ENCODE measurements around the gene ZNF592.

The ZNF592 gene

DNA sequence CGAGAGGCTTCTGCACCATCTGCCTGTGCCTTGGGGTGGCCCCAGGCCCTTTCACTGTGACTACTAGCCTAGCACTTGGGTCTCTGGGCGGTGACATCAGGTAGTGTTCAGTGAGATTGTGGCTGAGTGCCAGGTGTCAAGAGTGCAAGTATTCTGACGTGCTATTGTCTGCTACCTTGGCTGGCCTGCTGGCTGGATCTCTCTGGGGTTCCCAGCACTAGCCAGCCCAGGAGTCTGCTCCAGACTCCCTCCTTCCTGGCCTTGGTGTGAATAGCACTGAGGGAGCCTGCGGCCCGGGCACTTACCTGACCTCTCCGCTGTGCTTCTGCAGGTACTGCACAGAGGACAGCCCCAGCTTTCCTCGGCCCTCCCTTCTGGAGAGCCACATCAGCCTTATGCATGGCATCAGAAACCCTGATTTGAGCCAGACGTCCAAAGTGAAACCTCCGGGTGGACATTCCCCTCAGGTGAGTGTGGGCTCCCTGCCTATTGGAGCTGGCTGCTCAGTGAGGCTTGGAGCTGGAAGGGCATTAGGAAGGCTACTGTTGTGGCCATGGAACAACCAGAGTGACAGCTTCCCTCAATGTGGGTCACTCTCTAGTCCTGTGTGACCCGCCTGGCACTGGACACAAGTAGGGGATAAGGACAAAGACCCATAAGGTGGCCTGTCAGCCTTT lies 51.3 kb downstream of the ZNF592 start:
- no peak overlapping the region for H3K4me3 ChIP-seq (ENCODE audit: low read depth, low read length, poor library complexity, severe bottlenecking)
- H3K9ac ChIP-seq (ENCODE audit: low read length), result no peak overlapping the region
- H3K36me3 ChIP-seq (ENCODE audit: insufficient read depth, low read length), result peaks cover 72% of the 10 kb centered on the region
- H3K4me2 ChIP-seq (ENCODE audit: low read length), result no peak overlapping the region
- H3K4me1 ChIP-seq (ENCODE audit: insufficient read depth, low read length, severe bottlenecking), result no peaks in the 10 kb centered on the region
- no peaks in the 10 kb centered on the region for H3K27me3 ChIP-seq (ENCODE audit: insufficient read depth, low read length)
- no peak overlapping the region for H3K27ac ChIP-seq (ENCODE audit: low read depth, low read length, poor library complexity, severe bottlenecking)
- H3F3A ChIP-seq (ENCODE audit: insufficient read depth, low read length), result no peaks in the 10 kb centered on the region
- no peaks in the 10 kb centered on the region for H4K20me1 ChIP-seq (ENCODE audit: insufficient read depth, low read length)
- H3K9me3 ChIP-seq (ENCODE audit: low read length), result no peaks in the 10 kb centered on the region
- no peak overlapping the region for H2AFZ ChIP-seq (ENCODE audit: low read length)
- no peaks in the 10 kb centered on the region for H3K9me2 ChIP-seq (ENCODE audit: low read depth, low read length)
- TF ChIP-seq, protein P1, sequence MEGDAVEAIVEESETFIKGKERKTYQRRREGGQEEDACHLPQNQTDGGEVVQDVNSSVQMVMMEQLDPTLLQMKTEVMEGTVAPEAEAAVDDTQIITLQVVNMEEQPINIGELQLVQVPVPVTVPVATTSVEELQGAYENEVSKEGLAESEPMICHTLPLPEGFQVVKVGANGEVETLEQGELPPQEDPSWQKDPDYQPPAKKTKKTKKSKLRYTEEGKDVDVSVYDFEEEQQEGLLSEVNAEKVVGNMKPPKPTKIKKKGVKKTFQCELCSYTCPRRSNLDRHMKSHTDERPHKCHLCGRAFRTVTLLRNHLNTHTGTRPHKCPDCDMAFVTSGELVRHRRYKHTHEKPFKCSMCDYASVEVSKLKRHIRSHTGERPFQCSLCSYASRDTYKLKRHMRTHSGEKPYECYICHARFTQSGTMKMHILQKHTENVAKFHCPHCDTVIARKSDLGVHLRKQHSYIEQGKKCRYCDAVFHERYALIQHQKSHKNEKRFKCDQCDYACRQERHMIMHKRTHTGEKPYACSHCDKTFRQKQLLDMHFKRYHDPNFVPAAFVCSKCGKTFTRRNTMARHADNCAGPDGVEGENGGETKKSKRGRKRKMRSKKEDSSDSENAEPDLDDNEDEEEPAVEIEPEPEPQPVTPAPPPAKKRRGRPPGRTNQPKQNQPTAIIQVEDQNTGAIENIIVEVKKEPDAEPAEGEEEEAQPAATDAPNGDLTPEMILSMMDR (IDR thresholded peaks at IDR 0.05; ENCODE audit: low read length), result no peak
- no peak for TF ChIP-seq EZH2 (IDR thresholded peaks at IDR 0.05; ENCODE audit: borderline replicate concordance, low read length)
- H3K79me2 ChIP-seq (ENCODE audit: insufficient read depth, low read length), result no peaks in the 10 kb centered on the region

DNA sequence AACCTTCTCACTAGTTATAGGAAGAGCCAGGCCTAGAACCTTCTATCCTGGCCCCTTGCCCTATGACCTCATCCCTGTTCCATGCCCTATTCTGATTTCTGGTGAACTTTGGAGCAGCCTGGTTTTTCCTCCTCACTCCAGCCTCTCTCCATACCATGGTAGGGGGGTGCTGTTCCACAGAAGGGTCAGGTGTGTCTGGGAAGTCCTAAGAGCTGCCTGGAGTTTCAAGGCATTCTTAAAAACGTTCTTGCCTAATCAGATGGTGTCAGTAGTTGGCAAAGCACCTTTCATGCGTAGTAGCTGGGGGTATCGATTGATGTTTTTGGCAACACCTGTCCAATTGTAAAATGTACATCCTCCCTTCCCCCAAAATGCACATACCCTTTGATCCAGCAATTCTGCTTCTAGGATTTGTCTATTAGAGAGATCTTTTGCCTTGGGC lies 52.0 kb downstream of the ZNF592 start:
- peaks cover 75% of the 10 kb centered on the region for H3K36me3 ChIP-seq (ENCODE audit: insufficient read depth, low read length)
- TF ChIP-seq EZH2 (IDR thresholded peaks at IDR 0.05; ENCODE audit: borderline replicate concordance, low read length), result no peak
- TF ChIP-seq, protein P1 (IDR thresholded peaks at IDR 0.05; ENCODE audit: low read length), result no peak
- H3K4me2 ChIP-seq (ENCODE audit: low read length), result no peak overlapping the region
- no peak overlapping the region for H3K4me3 ChIP-seq (ENCODE audit: low read depth, low read length, poor library complexity, severe bottlenecking)
- H4K20me1 ChIP-seq (ENCODE audit: insufficient read depth, low read length), result no peaks in the 10 kb centered on the region
- no peaks in the 10 kb centered on the region for H3K9me2 ChIP-seq (ENCODE audit: low read depth, low read length)
- no peaks in the 10 kb centered on the region for H3F3A ChIP-seq (ENCODE audit: insufficient read depth, low read length)
- no peaks in the 10 kb centered on the region for H3K9me3 ChIP-seq (ENCODE audit: low read length)
- no peaks in the 10 kb centered on the region for H3K4me1 ChIP-seq (ENCODE audit: insufficient read depth, low read length, severe bottlenecking)
- no peak overlapping the region for H2AFZ ChIP-seq (ENCODE audit: low read length)
- no peak overlapping the region for H3K27ac ChIP-seq (ENCODE audit: low read depth, low read length, poor library complexity, severe bottlenecking)
- H3K9ac ChIP-seq (ENCODE audit: low read length), result no peak overlapping the region
- H3K79me2 ChIP-seq (ENCODE audit: insufficient read depth, low read length), result no peaks in the 10 kb centered on the region
- no peaks in the 10 kb centered on the region for H3K27me3 ChIP-seq (ENCODE audit: insufficient read depth, low read length)

DNA sequence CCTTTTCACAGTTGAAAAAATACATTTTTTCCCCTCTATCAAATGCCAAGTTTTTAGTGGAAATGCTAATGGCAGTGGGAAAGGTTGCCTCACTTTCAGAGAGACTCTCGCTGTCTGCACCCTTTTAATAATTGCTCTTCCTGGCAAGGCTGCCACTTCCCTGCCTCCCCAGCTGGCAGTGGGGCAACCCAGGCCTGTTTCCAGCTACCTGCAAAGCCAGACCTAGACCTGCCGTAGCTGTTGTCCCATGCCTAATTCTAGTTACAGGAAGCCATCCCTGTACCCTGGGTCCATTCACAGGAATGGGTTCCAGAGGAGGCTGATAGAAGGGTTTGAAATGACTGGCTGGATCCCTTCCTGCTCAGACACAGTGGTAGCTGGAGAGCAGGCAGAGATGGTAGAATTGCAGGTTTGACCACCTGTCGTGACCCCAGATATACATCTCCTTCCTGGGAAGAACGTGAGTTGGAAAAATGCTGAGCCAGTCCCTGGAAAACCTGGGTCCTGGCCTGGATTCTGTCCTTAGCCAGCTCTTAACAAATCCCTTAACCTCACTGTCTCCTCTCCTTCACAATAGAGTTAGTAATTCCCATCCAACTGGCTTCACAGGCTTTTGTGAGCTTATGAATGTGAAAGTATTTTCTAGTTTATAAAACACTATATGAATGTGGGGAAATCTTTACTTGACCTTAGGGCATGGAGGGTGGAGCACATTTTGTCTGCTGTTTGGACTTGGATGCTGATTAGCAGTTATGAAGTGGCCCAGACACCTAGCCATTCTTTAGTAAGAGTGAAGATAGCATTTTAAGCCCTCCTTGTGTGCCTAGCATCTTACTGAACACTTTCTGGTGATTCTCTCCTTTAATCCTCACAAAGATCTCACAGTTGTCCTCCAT lies 55.9 kb downstream of the ZNF592 start:
- no peak overlapping the region for H3K27ac ChIP-seq (ENCODE audit: low read depth, low read length, poor library complexity, severe bottlenecking)
- H3K27me3 ChIP-seq (ENCODE audit: insufficient read depth, low read length), result no peaks in the 10 kb centered on the region
- H3K79me2 ChIP-seq (ENCODE audit: insufficient read depth, low read length), result no peaks in the 10 kb centered on the region
- H3F3A ChIP-seq (ENCODE audit: insufficient read depth, low read length), result no peaks in the 10 kb centered on the region
- no peak overlapping the region for H3K4me3 ChIP-seq (ENCODE audit: low read depth, low read length, poor library complexity, severe bottlenecking)
- H3K9me3 ChIP-seq (ENCODE audit: low read length), result no peaks in the 10 kb centered on the region
- H3K4me1 ChIP-seq (ENCODE audit: insufficient read depth, low read length, severe bottlenecking), result no peaks in the 10 kb centered on the region
- no peak overlapping the region for H3K4me2 ChIP-seq (ENCODE audit: low read length)
- H3K36me3 ChIP-seq (ENCODE audit: insufficient read depth, low read length), result peaks cover 54% of the 10 kb centered on the region
- H2AFZ ChIP-seq (ENCODE audit: low read length), result no peak overlapping the region
- TF ChIP-seq EZH2 (IDR thresholded peaks at IDR 0.05; ENCODE audit: borderline replicate concordance, low read length), result no peak
- no peaks in the 10 kb centered on the region for H4K20me1 ChIP-seq (ENCODE audit: insufficient read depth, low read length)
- H3K9me2 ChIP-seq (ENCODE audit: low read depth, low read length), result no peaks in the 10 kb centered on the region
- no peak overlapping the region for H3K9ac ChIP-seq (ENCODE audit: low read length)

All from OCI-LY1 (cell line).